Measurements from ENCODE around the gene SLC38A11. TPM values are rescaled to one million over a fixed set of nuclear protein-coding genes. Genes with fewer than 3 reads are reported as not detected.

SLC38A11 gene
- total RNA-seq, 2 donors from 2014 or later = 3.7 to 5.7 TPM

DNA sequence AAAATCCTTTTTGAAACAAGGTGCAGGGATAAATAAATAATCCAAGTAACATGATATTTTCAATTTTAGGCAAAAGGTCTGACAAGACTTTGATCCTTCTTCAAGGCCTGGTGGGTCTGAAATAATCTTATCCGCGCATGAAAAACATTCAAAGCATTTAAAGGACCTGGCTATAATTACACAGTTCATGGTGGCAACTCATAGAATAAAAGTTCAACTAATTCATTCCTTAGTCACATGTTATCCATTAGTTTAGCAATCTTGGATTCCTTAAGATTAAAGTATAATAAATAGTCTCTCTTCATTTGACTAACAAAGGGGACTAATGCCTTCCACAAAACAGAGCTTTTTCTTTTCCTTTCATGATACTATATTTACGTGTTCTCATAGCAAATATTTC lies 21.0 kb upstream of the SLC38A11 start:
- intact Hi-C loops (cut with DNase I, micrococcal nuclease) = no loop called here
- DNase-seq (no peak), ATAC-seq (no peak)

DNA sequence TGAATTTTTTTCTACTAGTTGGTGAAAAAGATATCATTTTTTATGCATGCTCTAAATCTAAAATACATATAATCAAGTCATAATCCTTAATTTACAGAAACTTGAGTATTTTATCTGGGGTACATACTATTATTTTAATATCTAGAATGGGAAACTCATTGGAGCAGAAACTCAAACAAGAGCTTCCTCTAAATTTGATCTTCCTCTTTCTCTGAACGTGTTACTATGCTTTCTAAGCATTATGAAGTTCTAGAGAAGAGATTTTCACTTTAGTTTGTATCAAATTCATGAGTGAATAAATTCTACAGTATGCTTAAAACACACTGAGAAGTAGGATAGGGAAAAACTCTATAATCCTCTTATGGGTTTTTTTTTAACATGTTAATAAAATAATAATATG lies 20.6 kb upstream of the SLC38A11 start:
- intact Hi-C loops (cut with DNase I, micrococcal nuclease) = no loop called here
- no peak for DNase-seq
- no peak for ATAC-seq

DNA sequence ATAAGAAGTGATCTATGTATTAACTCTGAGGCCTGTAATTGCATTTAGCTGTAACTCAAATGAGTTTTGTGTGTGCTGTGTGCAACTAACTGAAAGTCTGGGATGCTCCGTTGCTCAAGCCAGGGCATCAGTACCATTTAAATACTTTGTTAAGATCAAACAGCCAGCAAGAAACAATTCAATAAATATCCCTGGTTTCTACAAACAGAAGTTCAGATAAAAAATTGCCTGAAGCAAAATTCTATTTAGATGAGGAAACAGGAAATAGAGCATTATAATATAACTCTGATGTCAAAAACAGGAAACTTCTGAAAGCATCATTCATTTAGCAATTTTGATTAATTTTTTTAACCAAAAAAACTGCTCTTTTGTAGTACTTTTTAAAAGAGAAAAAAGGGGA lies 18.9 kb upstream of the SLC38A11 start:
- no peak for DNase-seq
- no peak for ATAC-seq
- intact Hi-C loops (cut with DNase I, micrococcal nuclease) = no loop called here

DNA sequence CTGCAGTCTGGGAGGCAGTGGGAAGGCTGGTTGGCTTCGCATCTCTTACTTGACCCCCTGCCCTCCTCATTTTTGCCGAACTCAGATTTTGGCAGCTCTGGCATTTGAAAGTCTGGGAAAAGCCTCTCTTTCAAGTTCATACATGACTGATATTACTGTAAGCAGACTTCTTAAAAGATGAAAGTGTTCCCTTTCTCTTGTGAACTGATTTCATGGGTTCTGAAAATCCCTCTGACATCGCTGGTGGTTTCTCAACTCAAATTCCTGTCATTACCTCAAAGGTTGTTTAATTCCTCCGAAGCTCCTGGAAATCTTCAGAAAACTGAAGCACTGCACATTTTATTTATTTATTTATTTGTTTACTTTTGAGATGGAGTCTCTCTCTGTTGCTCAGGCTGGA lies 16.9 kb upstream of the SLC38A11 start:
- ATAC-seq = no peak
- DNase-seq = no peak
- intact Hi-C loops (cut with DNase I, micrococcal nuclease) = no loop called here

DNA sequence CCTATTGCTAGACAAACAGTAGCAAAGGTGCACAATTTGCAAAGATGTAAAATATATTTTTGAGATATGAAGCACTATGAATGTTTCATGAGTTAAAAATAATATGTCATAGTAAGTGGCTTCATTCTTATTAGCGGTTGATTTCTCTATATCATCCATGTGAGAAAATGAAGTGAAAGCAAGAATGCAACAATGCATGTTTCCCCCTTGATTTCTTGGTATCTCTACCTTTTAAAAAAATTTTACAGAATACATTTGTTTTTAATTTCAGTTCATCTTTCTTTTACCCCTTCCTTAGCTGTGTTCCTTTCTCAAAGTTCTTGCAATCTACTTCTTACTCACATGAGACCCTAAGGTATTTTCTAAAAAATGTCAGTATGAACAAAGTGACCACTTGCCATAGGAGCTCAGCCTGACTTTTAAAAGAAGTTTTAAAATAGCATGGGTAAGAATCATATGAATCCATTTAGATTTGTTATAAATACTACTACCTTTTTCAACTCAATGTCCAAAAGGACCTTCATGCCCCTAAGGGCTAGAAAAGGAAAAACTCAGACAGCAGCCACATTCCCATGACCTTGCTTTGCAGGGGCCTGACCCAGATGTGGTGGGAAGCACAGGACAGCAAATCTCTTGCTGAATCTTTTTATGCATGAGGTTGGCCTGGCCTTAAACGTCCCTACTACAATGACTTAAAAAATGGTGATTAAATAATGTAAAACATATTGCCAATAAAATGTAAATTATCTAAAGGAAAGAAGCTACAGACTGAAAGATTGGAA lies 14.8 kb upstream of the SLC38A11 start:
- intact Hi-C loops (cut with DNase I, micrococcal nuclease) = no loop called here
- ATAC-seq = no peak
- no peak for DNase-seq

DNA sequence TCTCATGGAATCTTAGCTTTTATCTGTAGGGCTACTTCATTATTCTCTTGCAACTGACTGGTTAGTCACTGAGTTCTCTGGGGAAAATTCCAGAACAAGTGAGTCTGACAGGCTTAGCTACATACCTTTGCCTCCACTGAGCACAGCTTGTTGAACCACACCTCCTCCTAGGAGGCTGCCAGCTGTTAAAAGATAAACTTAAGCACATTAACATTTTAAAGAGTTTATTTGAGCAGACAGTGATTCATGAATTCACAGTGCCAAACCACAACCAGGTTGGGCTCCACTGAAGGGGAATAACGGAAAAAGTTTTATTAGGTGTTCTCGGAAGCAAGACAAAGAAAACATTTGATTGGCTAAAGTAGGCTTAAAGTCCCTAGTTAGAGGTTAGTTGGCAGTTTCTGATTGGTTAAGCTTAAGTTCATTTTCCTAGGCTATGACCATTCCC lies 12.5 kb upstream of the SLC38A11 start:
- intact Hi-C loops (cut with DNase I, micrococcal nuclease) = no loop called here
- ATAC-seq (peak; percentile 61), DNase-seq (peak in 1 of 2 donors; percentile 32)

DNA sequence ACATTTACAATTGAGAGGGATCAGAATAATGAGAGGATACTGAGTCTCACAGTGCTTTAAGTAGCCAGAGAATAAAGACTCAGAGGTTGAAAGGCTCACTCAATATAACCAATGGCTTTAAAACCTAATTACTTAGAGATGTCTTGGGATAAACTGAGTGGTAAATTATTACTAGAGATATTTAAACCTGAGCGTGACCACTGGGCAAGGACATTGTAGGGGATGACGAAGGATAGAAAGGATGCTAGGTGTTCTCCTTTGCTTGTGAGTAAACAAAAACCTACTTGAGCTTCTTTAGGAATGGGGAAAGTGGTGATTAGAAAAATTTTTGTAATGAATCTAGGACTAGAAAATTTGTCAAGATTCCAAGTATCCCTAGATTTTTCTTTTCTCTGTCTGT lies 12.0 kb upstream of the SLC38A11 start:
- ATAC-seq (no peak), DNase-seq (no peak)
- intact Hi-C loops (cut with DNase I, micrococcal nuclease) = no loop called here

DNA sequence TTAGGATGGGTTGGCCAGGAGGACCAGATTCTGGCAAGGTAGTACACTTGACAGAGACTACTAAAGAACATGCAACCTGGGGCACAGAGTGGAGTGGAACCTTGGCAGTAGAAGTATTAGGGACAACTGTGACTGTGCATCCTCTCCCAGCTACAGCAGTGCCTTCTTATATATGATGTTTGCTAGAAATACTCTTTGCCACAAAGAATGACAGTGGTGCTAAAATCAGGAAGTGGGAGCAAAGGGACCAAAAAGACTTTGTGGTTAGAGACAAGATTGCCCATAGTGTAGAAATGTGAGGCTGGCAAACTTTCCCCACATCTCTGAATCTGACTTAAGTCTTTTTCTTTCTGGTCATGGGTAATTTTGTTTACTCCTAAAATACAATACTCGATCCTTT lies 9.4 kb upstream of the SLC38A11 start:
- no peak for ATAC-seq
- DNase-seq = no peak
- intact Hi-C loops (cut with DNase I, micrococcal nuclease) = no loop called here

DNA sequence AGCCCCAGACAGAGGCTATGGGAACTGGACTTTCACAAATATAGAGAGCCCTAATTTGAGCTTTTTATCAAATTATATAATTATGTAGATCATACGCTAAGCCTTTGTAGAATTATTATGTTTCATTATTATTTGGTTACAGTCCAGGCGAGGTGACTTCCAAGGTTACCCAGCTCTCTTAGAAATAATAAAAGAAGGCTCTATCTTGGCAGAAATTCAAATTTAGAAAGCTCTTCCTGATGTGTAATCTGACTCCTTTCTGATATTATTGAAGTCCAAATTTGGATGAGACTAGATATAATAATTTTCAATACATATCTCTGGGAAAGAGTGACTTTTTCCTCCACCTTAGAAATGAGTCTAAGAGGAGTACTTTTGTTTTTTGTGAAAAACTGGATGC lies 4.8 kb upstream of the SLC38A11 start:
- DNase-seq (no peak), ATAC-seq (no peak)
- intact Hi-C loops (cut with DNase I, micrococcal nuclease) = no loop called here

DNA sequence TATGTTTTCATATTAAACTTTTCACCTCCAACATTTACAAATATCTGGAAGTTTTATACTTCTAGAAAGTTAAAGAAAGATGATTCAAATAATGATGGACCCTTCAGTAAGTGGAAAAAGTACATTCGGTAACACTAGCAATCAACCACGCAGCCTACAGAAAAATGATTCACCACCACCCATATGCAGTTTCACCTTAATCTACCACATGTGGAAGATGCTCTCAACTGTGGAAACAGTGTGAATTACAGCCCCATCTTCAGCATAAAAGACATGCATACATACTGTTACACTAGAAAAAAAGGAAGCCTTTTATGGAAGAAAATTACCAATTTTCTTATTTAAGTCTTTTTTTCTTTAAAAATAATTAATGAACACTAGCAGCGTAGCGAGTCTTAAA lies 1.1 kb downstream of the SLC38A11 start:
- DNase-seq = no peak
- intact Hi-C loops (cut with DNase I, micrococcal nuclease) = no loop called here
- ATAC-seq = no peak

DNA sequence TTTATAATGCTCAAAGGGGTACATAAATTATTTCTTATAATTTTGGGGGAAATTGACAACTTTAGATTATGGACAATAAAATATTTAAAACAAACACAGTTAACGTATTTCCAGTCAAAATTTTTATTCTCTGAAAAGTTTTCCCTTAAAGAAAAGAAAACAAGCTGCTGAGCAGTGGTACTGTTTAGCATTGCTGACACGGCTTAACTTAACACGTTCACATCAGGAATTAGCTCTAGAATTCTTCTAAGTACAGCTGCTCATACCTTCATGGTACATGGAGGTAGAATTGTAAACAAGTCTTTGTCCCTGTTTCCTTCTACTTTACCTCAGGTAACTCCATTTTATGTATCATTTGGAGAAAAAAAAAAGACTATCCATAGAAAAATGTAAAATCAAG lies 2.0 kb downstream of the SLC38A11 start:
- intact Hi-C loops (cut with DNase I, micrococcal nuclease) = no loop called here
- no peak for DNase-seq

DNA sequence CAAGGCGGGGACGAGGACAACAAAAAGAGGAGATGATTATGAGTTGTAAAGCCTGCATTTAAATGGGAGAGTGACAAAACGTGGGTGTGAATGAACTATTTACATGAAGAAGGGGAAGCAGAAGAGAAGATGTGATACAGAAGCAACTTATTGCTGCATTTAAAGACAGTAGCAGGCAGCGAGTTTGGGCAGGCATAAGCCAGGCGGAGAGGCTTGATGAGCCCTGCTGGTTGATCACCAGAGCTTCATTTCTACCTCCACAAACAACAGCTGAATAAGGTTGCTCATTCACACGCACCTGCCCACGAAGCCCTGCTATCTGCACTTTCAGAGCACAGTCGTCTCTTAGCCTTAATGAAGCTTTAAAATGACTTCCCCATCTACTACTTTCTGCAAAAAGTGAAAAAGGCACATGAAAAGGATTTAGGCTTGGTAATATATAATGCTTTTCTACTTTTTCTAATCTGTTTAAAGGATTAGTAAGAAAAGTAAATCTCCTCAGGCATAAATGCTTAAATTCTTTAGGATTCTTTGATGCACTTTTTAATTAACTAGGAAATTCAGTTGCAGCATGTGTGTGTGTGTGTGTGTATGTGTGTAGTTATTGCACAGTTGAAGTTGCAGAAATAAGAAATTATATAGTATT lies 3.1 kb downstream of the SLC38A11 start:
- no peak for DNase-seq
- no peak for ATAC-seq
- intact Hi-C loops (cut with DNase I, micrococcal nuclease) = no loop called here

More for the DNA sequence above, 2.0 kb downstream of the SLC38A11 start:
- no peak for ATAC-seq

DNA sequence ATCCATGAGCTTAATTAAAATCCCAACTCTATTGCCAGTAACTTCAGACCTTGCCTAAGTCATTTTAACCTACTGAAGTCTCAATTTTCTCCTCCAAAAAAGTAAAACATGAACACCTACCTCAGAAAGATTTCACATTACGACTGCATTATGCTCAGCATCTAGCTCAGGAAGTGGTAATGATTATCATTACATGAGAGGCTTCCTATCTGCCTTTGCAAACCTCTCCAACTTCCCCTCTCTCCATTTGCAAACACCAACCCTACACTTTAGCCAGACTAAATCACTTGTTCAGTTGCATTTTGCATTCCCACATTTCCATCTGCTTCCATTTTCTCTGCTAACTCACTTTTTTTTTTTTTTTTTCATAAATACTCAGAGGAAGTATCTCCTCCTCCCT lies 6.8 kb downstream of the SLC38A11 start:
- ATAC-seq (no peak), DNase-seq (no peak)

DNA sequence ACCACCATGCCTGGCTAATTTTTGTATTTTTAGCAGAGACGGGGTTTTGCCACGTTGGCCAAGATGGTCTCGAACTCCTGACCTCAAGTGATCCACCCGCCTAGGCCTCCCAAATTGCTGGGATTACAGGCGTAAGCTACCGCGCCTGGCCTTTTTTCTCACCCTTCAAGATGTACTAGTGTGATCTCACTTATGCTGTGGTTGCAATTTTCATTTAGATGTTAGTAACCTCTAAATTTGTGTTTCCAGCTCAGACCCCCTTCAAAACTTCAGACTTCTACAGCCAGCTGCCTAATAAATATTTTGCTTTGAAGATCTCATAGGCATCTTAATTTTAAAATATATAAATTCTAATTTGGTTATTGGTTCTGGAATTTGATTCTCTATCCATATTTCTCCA lies 8.0 kb downstream of the SLC38A11 start:
- intact Hi-C loops (cut with DNase I, micrococcal nuclease) = no loop called here
- ATAC-seq (no peak), DNase-seq (no peak)

More for the DNA sequence above, 6.8 kb downstream of the SLC38A11 start:
- intact Hi-C loops (cut with DNase I, micrococcal nuclease) = no loop called here

DNA sequence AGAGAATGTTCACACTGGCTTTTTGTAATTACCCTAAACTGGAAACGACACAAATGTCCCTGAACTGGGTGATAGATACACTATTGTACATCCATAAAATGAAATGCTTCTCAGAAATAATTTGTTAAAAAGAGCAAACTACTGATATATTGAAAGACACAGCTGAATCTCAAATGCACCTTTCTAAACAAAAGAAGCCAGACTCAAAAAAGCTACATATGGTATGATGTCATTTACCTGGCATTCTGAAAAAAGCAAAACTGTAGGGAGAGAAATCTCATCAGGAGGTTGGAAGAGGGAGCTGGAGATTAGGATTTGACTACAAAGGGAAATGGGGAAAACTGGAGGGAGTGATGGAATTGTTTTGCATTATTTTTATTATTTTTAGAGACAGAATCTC lies 12.0 kb downstream of the SLC38A11 start:
- ATAC-seq (no peak), DNase-seq (no peak)
- intact Hi-C loops (cut with DNase I, micrococcal nuclease) = no loop called here

DNA sequence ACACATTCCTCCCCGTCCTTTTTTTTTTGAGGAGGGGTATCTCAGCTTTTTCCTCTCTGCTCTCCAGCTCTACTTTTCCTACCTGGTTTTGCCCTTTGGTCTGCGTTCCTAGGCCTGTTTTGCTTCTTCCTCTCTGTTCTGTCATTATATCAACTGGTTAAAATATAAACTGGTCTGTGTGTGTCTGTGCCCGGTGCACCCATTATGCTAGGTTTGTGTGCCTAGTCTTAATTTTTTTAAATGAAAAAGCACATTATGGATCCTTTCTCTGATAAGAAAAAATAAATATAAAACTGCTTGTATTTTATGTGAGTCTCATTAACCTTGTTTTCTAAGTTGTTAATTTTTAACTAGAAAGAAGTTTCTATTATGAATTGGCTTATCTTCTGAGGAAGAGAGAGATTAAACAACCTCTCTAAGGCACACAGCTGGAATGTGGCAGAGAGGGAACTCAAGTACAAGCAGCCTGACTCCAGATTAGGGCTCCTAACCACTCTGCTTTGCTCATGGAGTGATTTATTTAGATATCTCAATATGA lies 17.4 kb downstream of the SLC38A11 start:
- intact Hi-C loops (cut with DNase I, micrococcal nuclease) = no loop called here
- ATAC-seq (peak; percentile 87), DNase-seq (peak; percentile 16 to 33)

DNA sequence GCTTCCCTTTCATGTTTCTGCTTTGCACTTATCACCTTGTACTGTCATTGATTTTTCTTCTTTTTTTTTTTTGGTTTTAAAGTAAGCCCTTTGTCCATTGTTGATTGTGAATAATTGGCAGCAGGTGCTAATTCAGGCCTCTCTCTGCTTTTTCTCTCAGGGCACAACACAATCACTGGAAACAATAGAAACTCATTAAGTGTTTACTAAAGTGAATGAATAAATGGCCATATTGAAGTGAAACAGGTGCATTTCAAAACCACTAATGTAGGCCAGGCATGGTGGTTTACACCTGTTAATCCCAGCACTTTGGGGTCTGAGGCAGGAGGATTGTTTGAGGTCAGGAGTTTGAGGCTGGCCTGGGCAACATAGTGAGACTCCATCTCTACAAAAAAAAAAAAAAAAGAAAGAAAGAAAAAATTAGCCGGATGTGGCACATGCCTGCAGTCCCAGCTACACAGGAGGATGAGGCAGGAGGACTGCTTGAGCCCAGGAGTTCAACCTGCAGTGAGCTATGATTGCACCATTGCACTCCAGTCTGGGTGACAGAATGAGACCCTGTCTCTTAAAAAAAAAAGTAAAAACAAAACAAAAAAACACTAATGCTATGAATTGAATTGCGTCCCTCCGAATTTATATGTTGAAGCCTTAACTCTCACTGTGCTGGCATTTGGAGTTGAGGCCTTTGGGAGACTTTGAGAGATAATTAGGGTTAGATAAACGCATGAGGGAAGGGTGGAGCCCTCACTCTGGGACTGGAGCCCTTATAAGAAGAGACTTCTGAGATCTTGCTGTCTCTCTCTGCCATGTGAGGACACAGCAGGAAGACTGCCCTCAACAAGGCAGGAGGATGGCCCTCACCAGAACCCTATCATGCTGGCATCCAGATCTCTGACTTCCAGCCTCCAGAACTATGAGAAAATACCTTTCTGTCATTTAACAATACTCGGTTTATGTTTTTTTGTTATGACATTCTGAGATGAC lies 19.9 kb downstream of the SLC38A11 start:
- DNase-seq (no peak), ATAC-seq (no peak)
- intact Hi-C loops (cut with DNase I, micrococcal nuclease) = no loop called here

DNA sequence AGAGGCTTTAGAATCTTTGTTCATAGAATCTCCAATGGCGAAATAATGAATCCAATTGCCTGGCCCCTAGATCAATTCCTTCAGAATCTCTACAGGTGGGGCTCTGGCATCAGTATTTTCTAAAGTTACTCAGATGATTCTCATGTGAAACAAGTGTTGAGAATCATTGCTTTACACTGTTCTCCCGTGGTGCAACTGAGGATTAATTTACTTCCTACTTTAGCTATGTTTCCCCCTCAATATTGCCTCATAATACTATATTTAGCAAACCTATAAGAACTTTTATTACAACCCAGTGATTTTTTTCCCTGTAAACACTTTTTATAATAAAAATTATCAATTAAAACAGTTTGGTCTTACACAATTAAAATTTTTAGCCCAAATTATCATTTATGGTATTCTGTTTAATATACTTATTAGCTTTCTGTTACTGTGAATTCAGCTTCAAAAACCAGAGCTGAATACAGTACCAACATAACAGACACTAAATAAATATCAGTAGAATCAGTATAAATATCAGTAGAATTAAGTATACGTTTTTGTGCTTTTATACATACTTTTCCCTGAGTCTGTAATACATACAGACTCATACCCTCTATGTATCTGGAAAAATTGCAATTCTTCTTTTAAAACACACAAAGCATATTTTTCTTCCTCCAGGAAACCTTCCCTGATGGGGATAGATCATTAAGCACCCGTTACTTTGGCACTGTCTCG lies 20.8 kb downstream of the SLC38A11 start:
- DNase-seq (no peak), ATAC-seq (no peak)
- intact Hi-C loops (cut with DNase I, micrococcal nuclease) = no loop called here

All from left colon (tissue), 2 donors.